ENCODE data around the gene PRDM5. TPM values are rescaled to one million over a fixed set of nuclear protein-coding genes. Genes with fewer than 3 reads are reported as not detected.
A peak's percentile ranks its signal among the peaks of the same experiment; 100 is the strongest.
"Not testable (repeated sequence)": the region's sequence is repeated elsewhere in the genome, so short reads cannot be mapped to it uniquely, and the experiment has no call there.

The PRDM5 gene
- total RNA-seq, 1 donor from 2014 or later, result 48.9 TPM

DNA sequence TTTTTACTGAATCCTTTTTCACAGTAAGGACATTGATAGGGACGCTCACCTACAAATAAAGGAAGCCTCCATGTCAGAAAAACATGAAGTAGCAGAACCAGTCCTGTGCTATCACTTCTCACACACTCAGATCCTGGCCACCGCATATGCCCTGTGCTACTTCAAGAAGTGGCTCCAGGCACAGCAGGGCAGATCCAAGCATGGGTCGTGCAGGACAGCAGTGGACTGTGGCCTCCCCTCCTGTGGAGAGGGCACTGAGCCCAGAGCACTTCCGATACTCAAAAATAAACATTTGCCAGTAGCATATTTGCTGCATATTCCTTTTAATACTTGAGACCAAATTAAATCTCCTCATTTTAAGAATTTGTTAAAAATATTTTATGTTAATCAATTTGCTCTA lies 167.9 kb downstream of the PRDM5 start:
- no peak for DNase-seq (ENCODE audit: low spot score)

DNA sequence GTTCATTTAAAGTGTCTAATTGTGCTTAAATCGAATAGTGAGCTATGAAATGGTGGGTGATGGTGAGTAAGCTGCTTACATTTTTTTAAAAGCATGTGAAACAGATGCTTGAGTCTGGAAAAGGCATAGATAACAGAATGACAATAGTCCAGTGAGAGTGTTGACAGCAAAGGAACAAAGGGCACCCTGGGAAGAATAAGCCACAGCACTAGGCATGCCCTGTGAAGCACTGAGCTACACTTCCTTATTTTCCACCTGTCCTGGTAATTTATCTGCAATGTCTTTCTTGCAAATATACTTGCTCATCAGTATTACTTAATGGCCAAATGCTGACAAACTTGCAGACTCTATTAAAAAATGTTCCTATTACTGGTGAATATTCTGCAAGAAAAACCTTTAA lies 168.7 kb downstream of the PRDM5 start:
- DNase-seq (ENCODE audit: low spot score), result no peak

DNA sequence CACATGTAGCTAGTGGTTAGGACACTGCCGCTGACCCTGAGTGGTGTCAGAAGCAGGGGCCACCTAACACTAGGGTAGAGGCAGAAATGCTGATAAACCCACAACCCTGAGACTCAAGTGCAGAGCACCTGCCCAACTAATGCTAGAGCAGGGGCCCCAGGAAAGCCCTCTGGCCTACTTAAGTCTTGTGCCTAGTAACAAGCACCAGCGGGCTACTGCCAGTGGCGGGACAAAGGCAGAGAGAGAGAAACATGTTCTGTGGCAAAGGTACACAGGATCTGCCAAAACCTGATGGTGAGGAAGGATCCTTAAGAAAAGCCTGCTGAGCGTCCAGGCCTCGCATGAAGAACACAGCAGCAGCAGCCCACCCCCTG lies 172.4 kb downstream of the PRDM5 start:
- DNase-seq (ENCODE audit: low spot score), result no peak

DNA sequence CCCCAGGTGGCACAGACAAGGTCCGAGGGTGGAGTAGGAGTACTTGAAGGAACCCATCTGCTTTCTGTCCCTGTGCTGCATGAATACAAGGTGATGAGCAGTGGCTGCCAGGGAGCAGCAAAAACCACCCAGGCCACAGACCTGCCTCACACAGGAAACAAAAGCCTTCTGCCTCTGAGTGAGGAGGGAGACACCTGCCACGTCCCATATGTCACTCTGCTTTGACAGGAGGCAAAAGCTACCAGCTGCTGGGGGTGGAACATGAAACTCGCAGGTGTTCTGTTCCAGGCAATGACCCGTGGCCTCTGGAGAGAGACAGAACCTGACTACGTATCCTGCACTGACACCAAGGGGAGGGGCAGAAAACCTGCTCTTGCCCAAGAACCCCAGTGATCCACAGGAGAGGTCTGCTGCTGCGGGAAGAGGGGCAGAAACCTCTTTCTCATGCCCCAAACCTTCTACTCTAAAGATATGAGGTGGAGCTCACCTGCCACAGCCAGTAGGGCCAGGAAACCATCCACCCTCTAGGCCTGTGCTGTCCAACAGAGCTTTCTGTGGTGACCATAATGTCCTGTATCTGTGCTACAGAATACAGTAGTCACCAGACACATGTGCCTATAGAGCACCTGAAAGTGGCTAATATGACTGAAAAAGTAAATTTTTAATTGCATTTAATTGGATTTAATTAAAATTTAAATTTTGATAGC lies 172.9 kb downstream of the PRDM5 start:
- DNase-seq (ENCODE audit: low spot score), result no peak

DNA sequence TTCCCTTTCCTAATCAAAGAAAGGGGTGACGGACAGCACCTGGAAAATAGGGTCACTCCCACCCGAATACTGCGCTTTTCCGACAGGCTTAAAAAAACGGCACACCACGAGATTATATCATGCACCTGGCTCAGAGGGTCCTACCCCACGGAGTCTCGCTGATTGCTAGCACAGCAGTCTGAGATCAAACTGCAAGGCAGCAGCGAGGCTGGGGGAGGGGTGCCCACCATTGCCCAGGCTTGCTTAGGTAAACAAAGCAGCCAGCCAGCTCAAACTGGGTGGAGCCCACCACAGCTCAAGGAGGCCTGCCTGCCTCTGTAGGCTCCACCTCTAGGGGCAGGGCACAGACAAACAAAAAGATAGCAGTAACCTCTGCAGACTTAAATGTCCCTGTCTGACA lies 180.9 kb downstream of the PRDM5 start:
- DNase-seq (ENCODE audit: low spot score), result not testable (repeated sequence)

DNA sequence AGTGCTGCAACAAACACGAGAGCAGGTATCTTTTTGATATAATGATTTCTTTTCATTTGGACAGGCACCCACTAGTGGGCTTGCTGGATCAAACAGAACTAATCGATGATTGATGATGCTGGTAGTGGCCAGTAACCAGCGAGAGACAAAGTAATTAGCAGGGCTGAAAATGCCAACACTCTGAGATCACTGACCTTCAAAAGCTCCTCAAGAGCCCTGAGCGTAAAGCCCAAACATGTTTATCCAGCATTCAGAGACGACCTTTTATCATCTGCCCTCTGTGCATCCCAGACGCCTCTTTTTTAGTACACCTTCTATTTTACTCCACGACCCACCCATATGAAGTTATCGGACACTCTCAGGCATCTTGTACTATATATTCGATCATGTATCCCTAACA lies 186.2 kb downstream of the PRDM5 start:
- no peak for DNase-seq (ENCODE audit: low spot score)

DNA sequence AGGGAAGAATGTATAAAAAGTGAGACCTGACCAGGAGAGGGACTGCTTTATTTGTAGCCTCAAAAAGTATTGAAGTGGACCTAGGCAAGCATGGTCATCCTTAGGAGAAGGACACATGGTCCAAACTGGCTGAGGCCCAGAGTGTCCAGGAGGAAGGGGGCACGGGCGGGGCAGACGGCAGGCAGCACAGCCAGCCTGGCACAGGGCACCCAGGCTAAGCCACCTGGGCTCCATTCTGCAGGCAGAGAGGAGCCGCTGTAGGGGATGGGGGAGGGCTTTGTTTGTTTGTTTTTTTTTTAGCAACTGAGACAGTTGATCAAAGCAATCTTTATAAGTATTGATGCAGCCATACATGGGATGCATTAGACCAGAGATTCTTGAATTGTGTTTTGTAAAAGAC lies 188.6 kb downstream of the PRDM5 start:
- DNase-seq (ENCODE audit: low spot score), result no peak

DNA sequence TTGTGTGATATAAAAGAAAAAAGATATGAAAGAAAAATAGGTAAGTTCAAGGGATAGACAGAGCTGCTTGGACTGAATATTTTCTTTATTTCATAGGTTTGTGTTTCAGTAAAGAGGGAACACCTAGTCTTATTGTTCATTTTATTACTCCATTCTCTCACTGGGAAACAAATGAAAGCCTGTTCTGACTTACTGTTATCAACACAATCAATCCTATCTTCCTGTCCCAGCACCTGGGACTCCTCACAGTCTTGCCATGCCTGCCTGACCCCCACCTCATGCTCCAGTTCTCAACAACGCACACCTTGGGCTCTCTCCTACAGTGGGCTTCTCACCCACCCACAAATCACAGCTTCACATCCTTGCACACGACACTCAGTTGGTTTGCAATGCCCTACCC lies 189.5 kb downstream of the PRDM5 start:
- DNase-seq (ENCODE audit: low spot score), result no peak

DNA sequence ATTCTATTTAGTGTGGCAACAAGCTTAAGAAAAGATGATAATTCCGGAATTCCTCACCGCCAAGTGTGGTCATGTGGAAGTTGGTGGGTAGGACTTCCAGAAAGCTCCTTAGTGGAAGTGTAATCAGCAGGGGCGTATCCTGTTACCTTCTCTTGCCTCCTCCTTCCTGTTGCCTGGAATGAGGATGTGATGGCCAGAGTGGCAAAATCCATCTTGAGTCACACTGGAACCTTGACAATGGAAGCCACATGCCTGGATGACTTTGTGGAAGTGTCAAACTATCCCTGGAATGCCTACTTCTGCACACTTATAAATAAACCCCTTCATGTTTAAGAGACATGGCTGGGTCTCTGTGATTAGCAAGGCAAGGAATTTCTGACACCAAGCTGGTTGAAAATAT lies 191.0 kb downstream of the PRDM5 start:
- no peak for DNase-seq (ENCODE audit: low spot score)

DNA sequence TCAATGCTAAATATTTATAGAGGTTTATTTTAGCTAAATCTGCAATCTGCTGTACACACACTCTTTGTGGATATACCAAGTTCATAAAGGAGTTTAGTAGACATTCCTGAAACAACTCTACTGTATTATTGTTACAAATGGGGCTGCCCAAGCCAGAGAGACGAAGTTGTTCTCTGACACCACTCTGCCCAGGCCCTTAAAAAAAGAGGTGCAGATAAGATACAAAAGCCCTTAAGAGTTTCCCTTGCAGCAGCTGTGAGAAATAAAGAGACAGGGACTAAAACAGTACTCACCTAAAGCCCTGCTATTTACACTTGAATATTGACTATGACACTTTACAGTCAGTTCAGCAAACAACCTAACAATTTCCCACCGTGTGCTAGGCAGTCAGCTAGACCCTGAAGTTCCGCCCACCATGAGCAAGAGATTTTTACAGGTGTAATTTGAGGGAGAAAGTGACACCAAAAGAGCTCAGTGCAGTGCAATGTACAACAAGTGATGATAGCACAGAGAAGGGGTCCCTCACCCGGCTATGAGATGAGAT lies 191.7 kb downstream of the PRDM5 start:
- DNase-seq (ENCODE audit: low spot score), result no peak

DNA sequence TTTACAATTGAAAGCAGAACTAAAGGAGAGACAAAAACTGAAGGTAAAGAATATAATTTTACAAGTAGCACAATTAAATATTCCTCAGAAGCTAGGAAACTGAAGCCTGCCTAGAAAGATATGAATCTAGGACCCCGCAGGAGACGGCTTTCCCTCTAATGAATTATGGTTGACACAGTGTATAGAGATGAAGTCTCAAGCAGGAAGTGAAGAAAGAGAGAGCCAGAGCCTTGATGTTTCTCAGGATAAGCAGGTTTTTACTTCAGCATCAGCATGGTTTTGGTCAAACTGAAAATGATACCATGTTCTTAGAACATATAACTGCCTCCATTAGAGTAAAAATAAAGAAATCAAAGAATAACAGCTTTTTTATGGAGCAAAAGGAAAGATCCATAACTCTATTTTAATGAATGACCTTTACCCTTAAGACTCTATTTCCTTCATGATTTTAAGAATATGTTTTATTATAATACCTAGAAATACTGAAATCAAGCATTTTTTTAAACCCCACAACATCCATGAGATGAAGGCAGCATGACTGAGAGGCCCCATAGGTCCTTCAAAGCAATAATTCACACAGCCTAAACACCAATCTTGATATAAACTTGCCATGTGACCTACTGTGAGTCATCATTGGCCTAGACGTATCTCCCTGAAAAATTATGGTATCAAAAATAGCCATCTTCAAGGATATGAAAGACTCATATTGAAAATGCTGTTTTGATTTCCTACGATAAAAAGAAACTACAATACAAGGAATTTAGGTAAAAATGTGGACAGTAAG lies 193.4 kb downstream of the PRDM5 start:
- no peak for DNase-seq (ENCODE audit: low spot score)

DNA sequence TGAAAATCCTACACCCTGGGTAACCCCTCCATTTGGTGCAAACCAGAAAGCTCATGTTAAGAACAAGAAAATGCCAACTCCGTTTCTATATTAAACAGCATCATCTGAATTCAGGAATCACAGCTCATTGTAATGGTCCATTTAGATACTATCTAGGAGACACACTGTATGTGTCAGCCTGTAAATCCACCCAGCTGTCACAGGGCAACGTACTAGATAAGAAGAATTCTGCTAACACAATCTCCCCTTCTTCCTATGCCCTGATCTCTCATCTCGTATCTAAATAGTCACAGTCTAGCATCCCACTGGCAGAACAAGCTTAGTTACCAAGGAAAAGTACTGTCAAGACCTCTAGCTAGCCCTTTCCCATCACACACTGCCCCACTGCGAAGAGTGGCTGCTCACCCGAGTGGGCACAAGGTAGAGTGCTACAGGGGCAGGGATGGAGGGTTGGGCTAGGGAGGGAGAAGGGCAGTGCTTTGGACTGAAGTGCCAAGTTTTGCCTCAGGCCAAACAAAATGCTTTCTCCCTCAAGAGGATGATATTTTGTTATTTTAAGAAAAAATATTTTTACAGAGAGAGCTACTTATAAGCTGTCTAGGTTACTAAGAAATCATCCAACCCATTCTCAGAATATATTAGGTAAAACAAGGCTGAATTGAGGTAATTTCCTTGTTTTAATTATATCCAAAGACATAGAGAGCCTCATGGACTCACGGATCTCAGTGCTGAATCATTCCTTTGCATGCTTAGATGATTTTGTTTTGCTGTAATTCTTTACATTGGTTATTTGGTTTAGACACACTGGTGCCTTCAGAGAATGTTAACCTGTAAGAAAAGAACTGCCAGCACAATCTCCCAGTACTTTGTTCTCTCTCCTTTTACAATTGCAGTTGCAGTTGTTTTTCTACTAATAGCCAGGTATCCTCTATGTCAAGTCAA lies 196.6 kb downstream of the PRDM5 start:
- DNase-seq (ENCODE audit: low spot score), result peak; percentile 24

DNA sequence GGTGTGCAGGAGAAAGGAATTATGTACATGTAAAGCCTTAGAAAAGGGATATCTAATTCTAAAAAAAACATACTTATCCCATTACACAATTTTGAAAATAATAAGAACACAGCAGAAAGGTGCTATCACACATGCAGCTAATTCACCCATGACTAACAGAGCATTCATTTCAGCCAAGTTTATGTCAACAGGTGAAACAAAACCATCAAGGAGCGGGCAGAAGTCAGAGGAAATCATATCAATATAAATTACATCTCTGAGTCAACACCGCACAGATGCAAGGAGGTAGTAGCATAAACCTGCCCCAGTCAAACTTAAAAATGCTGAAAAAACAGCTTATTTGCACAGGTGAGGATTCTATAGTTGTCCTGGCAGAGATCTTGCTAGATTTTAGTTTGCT lies 197.9 kb downstream of the PRDM5 start:
- DNase-seq (ENCODE audit: low spot score), result peak; percentile 27

DNA sequence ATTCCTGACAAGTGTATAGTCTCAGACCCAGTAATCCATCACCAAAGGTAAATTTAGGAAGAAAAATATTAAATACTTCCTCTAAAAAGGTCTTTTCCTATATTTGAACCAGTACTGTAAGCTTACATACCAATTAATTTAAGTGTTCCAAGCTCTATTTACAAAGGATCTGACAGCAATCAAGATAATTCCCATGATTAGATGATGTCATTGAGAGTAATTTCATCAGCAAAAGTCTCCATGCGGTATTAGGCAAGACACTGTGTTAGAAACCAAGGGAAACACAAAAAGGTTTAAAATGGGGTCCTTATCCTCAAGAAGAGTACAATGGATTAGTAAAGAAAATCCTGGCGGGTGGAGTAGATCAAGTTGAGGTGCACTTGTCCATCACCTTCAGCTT lies 198.5 kb downstream of the PRDM5 start:
- DNase-seq (ENCODE audit: low spot score), result no peak

DNA sequence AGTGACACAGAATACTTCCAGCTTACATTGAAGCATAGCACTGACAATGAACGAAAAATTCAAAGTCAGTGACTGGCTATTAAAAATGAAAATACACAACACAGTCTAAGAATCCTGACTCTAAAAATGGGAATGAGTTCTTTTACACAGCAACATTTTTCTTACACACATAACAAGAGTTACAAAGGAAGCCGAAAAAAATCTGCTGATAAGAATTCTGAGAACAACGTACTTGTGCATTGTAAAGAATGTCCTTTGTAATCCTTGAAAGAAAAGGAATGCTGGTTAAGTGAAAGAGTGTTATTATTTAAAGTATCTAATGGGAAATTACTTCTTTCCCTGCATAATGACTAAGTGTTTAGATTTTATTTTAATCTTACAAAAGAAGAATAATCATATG lies 199.4 kb downstream of the PRDM5 start:
- DNase-seq (ENCODE audit: low spot score), result peak; percentile 17

DNA sequence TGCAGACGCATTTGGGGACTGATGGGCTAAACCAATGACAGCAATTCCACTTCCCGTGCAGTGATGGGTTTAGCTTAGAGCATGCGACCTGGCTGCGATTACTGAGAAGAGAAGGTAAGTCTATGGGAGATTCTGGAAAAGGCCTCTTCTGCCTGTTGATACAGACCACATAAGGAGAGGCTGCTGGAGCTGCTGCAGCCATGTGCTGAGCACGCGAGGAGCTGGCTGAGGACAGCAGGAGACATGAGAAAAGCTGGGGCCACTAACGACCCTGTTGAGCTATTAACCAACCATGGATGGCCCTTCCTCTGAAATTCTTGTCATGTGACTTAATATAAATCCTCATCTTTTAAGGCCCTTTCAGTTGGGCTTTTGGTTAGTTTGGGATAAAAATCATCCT lies 199.9 kb downstream of the PRDM5 start:
- no peak for DNase-seq (ENCODE audit: low spot score)

DNA sequence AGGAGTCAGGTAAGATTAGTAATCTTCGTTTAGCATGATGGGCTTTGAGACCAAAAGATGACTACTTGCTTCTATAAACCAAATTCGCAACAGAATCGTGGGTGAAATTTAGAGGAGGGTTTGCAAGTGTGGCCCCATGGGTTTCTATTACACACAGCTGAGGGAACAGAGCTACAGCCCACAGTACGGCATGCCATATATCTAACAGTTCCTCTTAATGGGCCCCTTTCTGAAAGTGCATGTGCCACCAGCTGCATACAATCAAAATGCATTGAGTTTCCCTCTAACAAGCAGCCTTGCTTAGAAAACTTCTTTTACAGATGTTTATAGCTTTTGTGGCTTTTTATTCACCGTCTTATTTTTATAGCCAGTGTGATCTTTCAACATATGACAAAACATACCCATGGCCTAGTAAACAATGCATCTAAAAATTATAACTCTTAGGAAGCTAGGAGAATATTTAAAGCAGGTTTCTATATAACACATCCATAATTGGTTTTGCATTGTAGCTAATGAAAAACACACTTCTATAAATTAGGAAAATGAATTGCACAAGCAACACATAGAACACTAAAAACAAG lies 202.1 kb downstream of the PRDM5 start:
- no peak for DNase-seq (ENCODE audit: low spot score)

DNA sequence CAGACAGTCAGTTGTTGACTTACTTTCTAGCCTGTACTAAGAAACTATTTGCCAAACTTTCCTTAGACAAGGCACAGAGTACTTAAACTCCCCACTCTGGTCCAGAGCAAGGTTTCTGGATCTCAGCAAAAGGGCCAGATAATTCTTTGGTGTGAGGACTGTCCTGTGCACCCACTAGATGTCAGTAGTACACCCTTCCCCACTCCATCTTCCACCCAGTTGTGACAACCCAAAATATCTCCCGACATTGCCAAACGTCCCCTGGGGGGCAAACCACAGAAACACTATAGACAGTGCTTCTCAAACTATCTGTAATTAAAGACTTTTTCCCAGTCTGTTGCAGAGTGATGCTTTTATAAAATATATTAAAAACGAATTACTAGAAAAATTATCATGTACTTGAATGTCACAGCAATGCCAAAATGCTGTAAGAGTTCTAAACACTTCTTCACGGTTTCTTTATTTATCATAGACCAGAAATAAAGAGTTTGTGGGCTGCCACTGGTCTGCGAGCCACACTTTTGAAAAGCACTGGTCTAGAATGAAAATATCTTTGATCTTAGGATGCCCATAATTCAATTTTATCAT lies 203.5 kb downstream of the PRDM5 start:
- DNase-seq (ENCODE audit: low spot score), result peak; percentile 54

DNA sequence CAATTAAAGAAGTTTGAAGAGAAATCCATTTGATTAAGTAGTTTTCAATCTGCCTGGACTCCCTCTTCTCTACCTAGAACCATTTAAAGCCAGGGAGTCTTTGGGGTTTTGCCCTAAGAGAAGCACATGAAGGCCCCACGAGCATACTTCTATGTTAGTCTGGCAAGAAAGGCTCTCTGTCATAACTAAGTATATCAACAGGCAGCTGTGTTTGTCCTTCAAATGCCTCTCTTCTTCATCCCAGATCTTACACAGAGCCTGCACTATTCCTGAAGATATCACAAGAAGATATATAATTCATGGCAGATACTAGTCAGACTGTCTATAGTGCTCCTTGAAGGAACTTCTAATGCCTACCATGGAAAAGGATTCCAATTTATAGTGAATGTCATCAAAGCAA lies 206.2 kb downstream of the PRDM5 start:
- no peak for DNase-seq (ENCODE audit: low spot score)

DNA sequence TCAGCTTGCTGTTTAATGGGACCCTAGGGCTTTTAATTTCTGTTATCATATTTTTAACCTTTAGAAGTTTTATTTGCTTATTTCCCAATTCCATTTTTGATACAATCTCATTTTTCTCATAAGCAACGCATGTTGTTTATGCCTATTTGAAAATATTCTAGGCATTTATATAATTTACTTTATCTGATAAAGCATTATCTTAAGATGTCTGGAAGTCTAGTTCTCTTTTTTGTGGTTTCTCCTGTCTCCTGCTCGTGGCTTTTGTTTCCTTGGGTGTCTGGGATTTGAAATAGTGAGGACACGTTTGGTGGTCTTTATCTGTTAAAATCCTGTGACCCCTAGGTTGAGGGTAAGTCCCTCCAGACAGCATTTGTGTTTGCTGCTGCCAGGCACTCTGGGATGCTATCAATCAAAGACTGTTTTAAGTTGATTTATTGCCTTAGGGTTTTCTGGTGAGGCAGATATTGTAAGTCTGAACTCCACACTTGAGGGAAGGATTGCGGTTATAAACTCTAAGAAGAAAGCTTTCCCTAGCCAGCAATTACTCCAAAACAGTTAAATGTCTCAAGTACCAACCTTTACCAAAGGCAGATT lies 208.0 kb downstream of the PRDM5 start:
- no peak for DNase-seq (ENCODE audit: low spot score)

DNA sequence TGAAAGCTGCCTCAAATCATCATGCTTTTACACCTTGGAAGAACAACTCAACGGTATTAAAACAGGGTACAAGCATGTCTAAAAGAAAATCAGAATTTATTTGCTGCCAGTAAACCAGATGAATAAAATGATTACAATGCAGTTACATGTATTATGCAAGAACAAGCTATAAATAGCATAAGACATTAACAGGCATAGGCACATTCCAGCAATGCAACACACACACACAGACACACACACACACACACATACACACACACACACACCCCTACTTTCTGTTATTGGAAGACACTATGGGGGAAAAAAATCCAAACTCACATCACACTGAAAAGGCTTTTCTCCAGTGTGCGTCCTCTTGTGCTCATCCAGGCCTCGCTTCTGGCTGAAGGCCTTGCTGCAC lies 212.5 kb downstream of the PRDM5 start:
- DNase-seq (ENCODE audit: low spot score), result peak; percentile 45
